Smooth muscle cell (in vitro differentiated cells): ENCODE results near the gene PIK3C2B. TPM values are rescaled to one million over a fixed set of nuclear protein-coding genes. Genes with fewer than 3 reads are reported as not detected.

Experiments
- DNase-seq: peaks from one replicate; lab custom pipeline; 2025; ENCODE audit not compliant: unreplicated experiment; lab: John Stamatoyannopoulos, UW
- H2AFZ ChIP-seq: fragments of 200-600 bp; sonication (generic); 2 replicates; pipeline ENCODE4 v1.6.0; 2016; ENCODE audit warnings: antibody characterized with exemption, low read depth, mild to moderate bottlenecking
- H3F3A ChIP-seq: fragments of 200-600 bp; sonication (generic); 2 replicates; pipeline ENCODE4 v1.6.0; 2017; ENCODE audit warnings: antibody characterized with exemption, low read depth
- H3K27ac ChIP-seq: fragments of 200-600 bp; sonication (generic); 2 replicates; pipeline ENCODE4 v1.5.1; 2016; ENCODE audit warnings: low read depth, mild to moderate bottlenecking
- H3K27me3 ChIP-seq: fragments of 200-600 bp; sonication (generic); 2 replicates; pipeline ENCODE4 v1.6.1; 2016; ENCODE audit warnings: low read depth, mild to moderate bottlenecking
- H3K36me3 ChIP-seq: fragments of 200-600 bp; sonication (generic); 2 replicates; pipeline ENCODE4 v1.5.1; 2016; ENCODE audit warnings: low read depth
- H3K4me1 ChIP-seq: fragments of 200-600 bp; sonication (generic); 2 replicates; pipeline ENCODE4 v1.5.1; 2016; ENCODE audit warnings: low read depth
- H3K4me2 ChIP-seq: fragments of 200-600 bp; sonication (generic); 2 replicates; pipeline ENCODE4 v1.6.0; 2016; ENCODE audit warnings: mild to moderate bottlenecking
- H3K4me3 ChIP-seq: fragments of 200-600 bp; sonication (generic); 2 replicates; pipeline ENCODE4 v1.5.1; 2016; ENCODE audit warnings: mild to moderate bottlenecking
- H3K79me2 ChIP-seq: fragments of 200-600 bp; sonication (generic); 2 replicates; pipeline ENCODE4 v1.6.0; 2016; ENCODE audit warnings: low read depth, mild to moderate bottlenecking
- H3K9ac ChIP-seq: fragments of 200-600 bp; sonication (generic); 2 replicates; pipeline ENCODE4 v1.6.0; 2016; ENCODE audit warnings: low read depth
- H3K9me3 ChIP-seq: fragments of 200-600 bp; sonication (generic); replicated peaks from 2 replicates; pipeline ENCODE4 v1.5.1; 2016; ENCODE audit warnings: low read depth
- H4K20me1 ChIP-seq: fragments of 200-600 bp; sonication (generic); 2 replicates; pipeline ENCODE4 v1.6.0; 2016; ENCODE audit warnings: low read depth
- WGBS: methylation state at CpG from one replicate; pipeline ENCODE4 v1.1.7; 2016; ENCODE audit warnings: low lambda C conversion rate; 5-methylcytosine and 5-hydroxymethylcytosine counted together
- polyA plus RNA-seq: library from polyadenylated mRNA; unstranded; fragments of >200 nt; fragmentation: Nextera tagmentation; extraction: Ambion mirVana; gene quantifications from 2 replicates; pipeline ENCODE4 v1.2.1, GENCODE V29; 2016
- total RNA-seq: library from RNA; depleted of rRNA; stranded (reverse); fragments of >200 nt; gene quantifications from 2 replicates; pipeline ENCODE4 v1.2.3, GENCODE V29; 2014
- TF ChIP-seq, protein P1 (sequence below): fragments of 200-600 bp; sonication (generic); IDR thresholded peaks from 2 replicates; pipeline ENCODE4 v1.5.1; 2017; ENCODE audit warnings: borderline replicate concordance, mild to moderate bottlenecking, antibody characterized with exemption; ENCODE audit not compliant: insufficient read depth, poor library complexity, severe bottlenecking

Gene PIK3C2B
- total and polyA plus RNA-seq, 2 experiments from 2014 or later: 3.0 to 9.5 TPM

- no peak overlapping the region for H3K4me3 ChIP-seq
- H3F3A ChIP-seq: no peaks in the 10 kb centered on the region
- no peaks in the 10 kb centered on the region for H3K36me3 ChIP-seq
- H3K9ac ChIP-seq: no peak overlapping the region
- H3K27me3 ChIP-seq: no peaks in the 10 kb centered on the region
- DNase-seq: no peak
- H3K9me3 ChIP-seq: no peaks in the 10 kb centered on the region
- H3K4me1 ChIP-seq: peaks cover 20% of the 10 kb centered on the region
- H3K79me2 ChIP-seq: no peaks in the 10 kb centered on the region
- no peak overlapping the region for H3K27ac ChIP-seq
- 84% methylated on average over 8 of the region's 8 CpGs for WGBS
- TF ChIP-seq, protein P1, sequence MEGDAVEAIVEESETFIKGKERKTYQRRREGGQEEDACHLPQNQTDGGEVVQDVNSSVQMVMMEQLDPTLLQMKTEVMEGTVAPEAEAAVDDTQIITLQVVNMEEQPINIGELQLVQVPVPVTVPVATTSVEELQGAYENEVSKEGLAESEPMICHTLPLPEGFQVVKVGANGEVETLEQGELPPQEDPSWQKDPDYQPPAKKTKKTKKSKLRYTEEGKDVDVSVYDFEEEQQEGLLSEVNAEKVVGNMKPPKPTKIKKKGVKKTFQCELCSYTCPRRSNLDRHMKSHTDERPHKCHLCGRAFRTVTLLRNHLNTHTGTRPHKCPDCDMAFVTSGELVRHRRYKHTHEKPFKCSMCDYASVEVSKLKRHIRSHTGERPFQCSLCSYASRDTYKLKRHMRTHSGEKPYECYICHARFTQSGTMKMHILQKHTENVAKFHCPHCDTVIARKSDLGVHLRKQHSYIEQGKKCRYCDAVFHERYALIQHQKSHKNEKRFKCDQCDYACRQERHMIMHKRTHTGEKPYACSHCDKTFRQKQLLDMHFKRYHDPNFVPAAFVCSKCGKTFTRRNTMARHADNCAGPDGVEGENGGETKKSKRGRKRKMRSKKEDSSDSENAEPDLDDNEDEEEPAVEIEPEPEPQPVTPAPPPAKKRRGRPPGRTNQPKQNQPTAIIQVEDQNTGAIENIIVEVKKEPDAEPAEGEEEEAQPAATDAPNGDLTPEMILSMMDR: no peak
- H4K20me1 ChIP-seq: no peaks in the 10 kb centered on the region
- no peak overlapping the region for H3K4me2 ChIP-seq
- H2AFZ ChIP-seq: no peak overlapping the region
Measured at GRCh38 chr1:204451352-204452124, 43.1 kb downstream of the PIK3C2B start.

DNA sequence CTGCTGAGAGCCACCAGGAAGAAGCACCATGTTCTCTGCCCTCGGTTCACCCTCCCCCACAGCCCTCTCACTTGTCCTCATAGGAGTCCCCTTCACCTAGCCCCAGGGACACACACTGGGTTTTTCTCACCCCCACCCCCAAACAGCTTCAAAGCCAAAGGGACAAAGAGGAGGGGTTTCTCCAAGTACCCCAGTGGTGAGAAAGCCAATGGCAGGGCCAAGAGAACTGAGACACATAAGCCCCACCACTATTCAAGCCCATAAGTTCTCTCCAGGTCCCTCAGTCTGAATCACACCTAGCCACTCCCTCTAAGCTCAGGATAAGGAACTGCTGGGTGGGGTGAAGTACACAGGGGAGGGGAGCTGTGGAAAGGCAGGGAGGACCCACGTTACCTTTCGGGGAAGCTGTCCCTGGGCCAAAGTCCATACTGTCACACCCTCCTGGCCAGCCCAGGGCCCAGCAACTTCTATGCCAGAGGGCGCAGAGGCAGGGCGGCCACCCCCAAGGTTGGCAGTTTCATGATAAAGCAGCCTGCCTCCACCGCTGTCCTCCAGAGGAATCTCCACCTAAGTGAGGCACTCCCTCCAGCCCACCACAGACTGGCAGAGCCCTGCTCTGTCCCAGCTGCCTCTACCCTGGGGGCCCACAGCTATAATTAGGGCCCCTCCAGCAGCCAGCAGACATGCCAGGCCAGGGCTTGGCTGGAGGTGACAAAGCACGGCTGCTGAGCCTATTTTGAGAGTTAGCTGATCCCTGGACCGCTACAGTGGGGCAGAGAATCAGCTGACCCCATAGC lies 43.9 kb downstream of the PIK3C2B start:
- Histone ChIP-seq H3F3A (no peaks in the 10 kb centered on the region), H4K20me1 (no peaks in the 10 kb centered on the region), H3K4me3 (no peak overlapping the region), H3K9me3 (no peaks in the 10 kb centered on the region), H3K4me2 (no peak overlapping the region), H3K27ac (no peak overlapping the region), H3K36me3 (no peaks in the 10 kb centered on the region), H3K79me2 (no peaks in the 10 kb centered on the region), H2AFZ (no peak overlapping the region), H3K4me1 (peaks cover 13% of the 10 kb centered on the region), H3K27me3 (no peaks in the 10 kb centered on the region), H3K9ac (no peak overlapping the region)
- TF ChIP-seq, protein P1: no peak
- no peak for DNase-seq
- WGBS: 80% methylated on average over 8 of the region's 8 CpGs

DNA sequence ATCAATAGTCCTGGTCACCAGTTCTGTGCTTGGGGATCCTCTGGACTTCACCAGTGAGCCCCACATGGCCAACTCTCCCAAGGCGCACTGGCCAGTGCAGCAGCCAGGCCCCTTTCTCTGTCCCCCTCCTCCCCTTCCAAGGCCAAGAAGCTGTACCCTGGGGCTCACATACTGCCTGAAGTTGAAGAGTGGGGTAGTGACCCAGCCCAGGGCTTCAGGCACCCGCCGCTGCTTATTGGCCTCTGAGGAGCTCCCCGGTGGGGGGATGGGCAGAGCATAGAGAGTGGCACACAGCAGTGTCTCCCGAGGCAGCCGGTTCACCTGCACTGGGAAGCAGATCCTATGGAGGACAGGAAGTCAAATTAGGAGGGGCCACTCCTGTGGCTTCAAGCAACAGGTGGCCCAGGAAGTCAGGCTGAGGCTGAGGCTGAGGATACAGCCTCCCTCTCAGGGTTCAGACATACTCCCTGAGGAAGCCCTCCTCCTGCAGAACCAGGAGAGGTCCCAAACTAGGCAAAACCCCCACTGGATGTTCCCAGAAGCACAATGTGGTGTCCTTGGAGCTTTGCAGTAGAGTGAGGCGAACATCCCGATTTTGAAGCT lies 44.8 kb downstream of the PIK3C2B start:
- Histone ChIP-seq H3F3A (no peaks in the 10 kb centered on the region), H3K79me2 (no peaks in the 10 kb centered on the region), H3K36me3 (no peaks in the 10 kb centered on the region), H4K20me1 (no peaks in the 10 kb centered on the region), H3K27ac (no peak overlapping the region), H3K9me3 (no peaks in the 10 kb centered on the region), H3K4me2 (no peak overlapping the region), H3K27me3 (no peaks in the 10 kb centered on the region), H3K4me1 (peaks cover 9% of the 10 kb centered on the region), H3K9ac (no peak overlapping the region), H2AFZ (no peak overlapping the region), H3K4me3 (no peak overlapping the region)
- WGBS: 85% methylated on average over 8 of the region's 8 CpGs
- TF ChIP-seq, protein P1: no peak
- no peak for DNase-seq
